Stimulated activated CD4-positive, alpha-beta T cell treated with anti-CD3 and anti-CD28 coated beads, Interleukin-2, amount 100 ng/mL, for 24 hours (primary cell): ENCODE results near the gene CLIP1.
A peak's percentile ranks its signal among the peaks of the same experiment; 100 is the strongest.
"Not testable (repeated sequence)": the region's sequence is repeated elsewhere in the genome, so short reads cannot be mapped to it uniquely, and the experiment has no call there.

Experiments
- DNase-seq, 2 donors: peaks; one replicate each; pipeline ENCODE4 v3.0.0-alpha.2; 2020

The CLIP1 gene

GRCh38 chr12:122429043-122429442 lies 6.6 kb upstream of the CLIP1 start:
- not testable (repeated sequence) for DNase-seq

DNA sequence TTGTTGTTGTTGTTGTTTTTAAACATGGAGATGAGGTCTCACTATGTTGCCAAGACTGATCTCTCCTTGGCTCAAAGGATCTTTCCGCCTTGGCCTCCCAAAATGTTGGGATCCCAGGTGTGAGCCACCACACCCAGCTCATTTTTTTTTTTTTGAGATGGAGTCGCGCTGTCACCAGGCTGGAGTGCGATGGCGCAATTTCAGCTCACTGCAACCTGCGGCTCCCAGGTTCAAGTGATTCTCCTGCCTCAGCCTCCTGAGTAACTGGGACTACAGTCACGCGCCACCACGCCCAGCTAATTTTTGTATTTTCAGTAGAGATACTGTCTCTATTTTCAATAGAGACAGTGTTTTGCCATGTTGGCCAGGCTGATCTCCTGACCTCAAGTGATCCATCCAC lies 4.9 kb upstream of the CLIP1 start:
- no peak for DNase-seq

DNA sequence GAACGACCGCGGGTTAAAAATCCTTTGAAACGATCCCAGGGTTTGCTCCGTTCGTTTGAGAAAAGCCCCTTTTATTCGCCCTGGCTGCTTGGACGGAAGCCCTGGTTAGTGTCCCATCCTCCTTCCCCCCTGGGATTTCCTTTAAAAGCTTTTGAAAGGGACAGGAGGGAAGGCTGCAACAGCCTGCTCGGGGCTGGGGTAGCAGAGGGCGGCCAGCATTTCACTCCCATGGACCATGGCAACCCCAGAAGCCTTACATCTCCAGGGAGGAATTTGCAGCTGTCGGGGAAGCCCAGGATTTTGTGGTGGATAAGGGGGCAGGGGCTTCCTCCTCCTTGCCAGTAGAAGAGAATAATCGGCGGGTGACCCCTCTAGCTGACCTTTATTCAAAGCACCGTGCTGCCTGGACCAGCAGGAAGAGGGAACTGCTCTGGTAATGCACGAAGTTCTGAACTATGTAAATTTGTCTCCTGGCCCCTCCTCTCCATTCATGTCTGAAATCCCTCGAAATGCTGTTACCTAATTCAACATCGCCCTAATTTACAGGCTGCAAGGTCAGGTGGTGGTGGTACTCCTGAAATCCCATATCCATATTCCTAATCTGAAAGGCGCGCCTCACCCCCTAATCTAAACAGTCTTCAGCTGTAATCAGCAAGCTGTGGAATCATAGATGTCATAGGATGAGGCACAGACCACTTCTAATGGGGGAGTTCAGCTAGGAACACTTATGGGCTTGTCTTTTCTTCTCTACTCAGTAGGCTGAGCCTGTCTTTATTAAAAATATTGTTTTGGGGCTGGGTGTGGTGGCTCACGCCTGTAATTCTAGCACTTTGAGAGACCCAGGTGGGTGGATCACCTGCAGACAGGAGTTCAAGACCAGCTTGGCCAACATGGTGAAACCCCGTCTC lies 1.0 kb upstream of the CLIP1 start:
- no peak for DNase-seq

DNA sequence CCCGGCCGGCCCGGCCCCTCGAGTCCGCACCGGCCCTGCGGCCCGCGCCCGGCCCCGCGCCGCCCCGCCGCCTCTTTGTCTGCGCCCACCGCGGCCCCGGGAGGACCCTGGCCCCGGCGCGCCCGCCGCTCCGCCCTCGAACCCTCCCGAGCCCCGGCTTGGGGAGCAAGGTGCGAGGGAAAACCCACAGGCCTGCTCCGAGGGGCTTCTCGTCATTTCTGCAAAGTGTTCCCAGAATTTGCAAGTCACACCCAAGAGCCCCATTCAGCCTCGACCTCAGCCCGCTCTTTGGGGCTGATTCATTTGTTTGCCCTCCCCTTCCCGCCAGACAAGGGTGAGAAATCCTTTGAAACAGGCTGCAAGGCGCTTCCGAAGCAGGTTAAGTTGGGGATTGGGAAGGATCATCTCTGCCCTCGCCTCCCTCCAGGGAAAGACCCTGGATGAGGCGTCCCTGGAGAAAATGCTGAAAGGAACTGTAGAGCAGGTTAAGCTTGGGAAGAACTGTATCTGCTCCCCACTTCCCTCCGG lies 325 bp upstream of the CLIP1 start:
- peak; percentile 52 to 60 for DNase-seq

GRCh38 chr12:122421187-122421820 lies 1.2 kb downstream of the CLIP1 start:
- DNase-seq: peak in 1 of 2 donors; percentile 39

- no peak for DNase-seq
These were observed 1.9 kb downstream of the CLIP1 start for GRCh38 chr12:122420471-122421162.

- DNase-seq: not testable (repeated sequence)
These were observed 3.4 kb downstream of the CLIP1 start for GRCh38 chr12:122419094-122419493.

DNA sequence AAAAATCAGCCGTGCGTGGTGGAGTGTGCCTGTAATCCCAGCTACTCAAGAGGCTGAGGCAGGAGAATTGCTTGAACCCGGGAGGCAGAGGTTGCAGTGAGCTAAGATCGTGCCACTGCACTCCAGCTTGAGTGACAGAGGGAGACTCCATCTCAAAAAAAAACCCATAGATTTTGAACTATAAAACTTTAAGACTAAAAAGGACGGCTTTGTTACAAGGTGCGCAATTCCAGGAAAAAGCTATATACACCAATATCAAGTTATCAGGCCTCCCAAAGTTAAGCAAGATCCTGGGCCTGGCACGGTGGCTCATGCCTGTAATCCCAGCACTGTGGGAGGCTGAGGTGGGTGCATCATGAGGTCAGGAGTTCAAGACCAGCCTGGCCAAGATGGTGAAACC lies 6.8 kb downstream of the CLIP1 start:
- not testable (repeated sequence) for DNase-seq

GRCh38 chr12:122413516-122414404 lies 8.7 kb downstream of the CLIP1 start:
- DNase-seq: no peak

GRCh38 chr12:122412851-122413433 lies 9.5 kb downstream of the CLIP1 start:
- DNase-seq: no peak

GRCh38 chr12:122411537-122411936 lies 10.9 kb downstream of the CLIP1 start:
- DNase-seq: no peak

- DNase-seq: no peak
These were observed 15.3 kb downstream of the CLIP1 start for GRCh38 chr12:122407208-122407607.

- DNase-seq: no peak
These were observed 15.7 kb downstream of the CLIP1 start for GRCh38 chr12:122406701-122407164.

DNA sequence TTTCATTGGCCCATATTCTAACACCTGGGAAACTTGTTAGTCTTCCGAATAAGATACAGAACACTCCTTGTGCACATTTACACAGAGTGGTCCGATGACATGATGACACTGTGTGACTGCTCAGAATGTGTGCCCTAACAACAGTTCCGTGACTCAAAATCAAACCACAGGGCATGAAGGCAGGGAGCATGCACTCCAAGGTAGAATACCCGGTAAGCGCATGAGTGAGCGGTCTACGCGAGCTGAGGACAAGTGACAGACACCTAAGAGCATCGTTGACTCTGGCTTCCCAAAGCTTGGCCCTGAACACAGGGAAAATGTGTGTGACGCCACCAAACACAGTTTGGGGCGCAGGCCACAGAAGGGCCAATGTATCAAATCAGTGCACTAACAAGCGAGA lies 18.6 kb downstream of the CLIP1 start:
- no peak for DNase-seq

DNA sequence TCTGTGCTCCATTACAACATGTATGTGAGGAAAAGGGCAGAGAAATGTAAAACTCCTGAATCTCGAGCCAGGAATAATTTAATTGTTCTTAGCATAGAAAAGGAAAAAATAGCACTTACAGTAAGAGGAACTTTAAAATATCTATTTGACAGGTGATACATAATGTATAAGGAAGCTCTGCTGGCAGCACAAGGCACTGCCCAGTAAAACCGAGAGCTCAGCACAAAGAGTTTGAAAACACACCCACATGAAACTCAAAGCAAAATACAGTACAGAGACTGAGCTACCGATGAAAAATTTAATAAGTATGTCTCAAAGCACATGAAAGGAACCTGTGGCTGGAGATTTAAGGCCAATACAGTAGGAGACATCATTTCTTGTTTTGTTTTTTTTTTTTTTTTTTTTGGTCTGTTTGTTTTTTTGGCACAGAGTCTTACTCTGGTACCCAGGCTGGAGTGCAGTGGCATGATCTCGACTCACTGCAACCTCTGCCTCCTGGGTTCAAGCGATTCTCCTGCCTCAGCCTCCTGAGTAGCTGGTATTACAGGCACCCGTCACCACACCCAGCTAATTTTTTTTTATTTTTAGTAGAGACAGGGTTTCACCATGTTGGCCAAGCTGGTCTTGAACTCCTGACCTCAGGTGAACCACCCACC lies 19.2 kb downstream of the CLIP1 start:
- no peak for DNase-seq

DNA sequence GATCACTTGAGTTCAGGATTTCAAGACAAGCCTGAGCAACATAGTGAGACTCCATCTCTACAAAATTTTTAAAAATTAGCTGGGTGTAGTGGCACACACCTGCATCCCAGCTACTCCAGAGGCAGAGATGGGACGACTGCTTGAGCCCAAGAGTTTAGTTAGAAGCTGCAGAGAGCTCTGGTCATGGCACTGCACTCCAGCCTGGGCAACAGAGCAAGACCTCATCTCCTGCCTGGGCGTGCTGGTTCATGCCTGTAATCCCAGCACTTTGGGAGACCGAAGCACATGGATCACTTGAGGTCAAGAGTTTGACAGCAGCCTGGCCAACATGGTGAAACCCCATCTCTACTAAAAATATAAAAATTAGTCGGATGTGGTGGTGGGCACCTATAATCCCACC lies 20.2 kb downstream of the CLIP1 start:
- no peak for DNase-seq

DNA sequence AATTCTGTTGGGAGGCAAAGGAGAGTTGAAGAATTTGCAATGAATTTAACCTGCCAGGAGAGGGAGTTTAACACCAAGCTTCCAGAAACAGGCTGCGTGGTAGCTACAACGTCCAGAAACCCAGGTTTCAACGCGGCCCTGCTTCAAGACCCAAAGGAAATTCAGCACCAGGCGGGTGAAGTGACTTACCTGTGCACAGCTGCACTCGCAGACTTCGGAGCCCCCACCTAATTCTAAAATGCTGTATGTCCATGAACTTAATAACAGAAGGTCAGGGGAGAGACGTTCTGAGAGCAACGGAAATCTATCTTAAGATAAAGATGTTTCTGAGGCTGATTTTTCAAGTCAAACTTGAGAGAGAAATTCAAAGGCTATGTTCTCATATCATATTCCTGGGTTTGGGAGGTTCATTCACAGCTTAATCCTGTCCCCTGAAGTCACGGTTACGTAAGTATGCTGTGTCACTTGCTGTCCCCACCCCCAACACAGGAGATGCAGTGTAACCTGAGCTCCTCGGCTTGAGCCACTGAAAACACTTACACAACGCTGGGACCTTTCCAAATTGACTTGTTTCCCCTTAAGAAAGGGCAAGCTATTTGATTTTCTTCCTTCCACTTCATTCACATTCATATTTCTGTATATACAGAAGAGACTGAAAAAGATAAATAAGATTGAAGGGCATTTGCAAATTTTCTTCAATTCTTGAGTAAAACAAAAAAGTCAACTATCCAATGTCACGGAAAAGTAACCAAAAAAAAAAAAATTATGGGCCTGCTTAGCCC lies 22.7 kb downstream of the CLIP1 start:
- DNase-seq: peak; percentile 44 to 50

DNA sequence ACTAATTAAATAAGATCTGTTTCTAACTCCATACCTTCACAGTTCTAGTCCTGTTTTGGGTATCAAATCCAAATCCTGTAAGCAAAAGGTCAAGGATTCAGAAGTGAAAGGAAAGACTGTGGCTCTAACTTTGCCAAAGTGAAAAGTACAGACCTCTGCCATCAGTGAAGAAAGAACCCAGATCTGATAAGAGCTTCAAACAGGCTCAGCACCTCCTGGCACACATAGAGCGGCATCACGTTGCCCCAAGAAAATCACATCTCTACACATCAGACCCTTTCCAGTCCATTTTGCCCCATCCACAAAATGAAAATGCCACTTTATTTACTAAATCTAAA lies 23.2 kb downstream of the CLIP1 start:
- no peak for DNase-seq

DNA sequence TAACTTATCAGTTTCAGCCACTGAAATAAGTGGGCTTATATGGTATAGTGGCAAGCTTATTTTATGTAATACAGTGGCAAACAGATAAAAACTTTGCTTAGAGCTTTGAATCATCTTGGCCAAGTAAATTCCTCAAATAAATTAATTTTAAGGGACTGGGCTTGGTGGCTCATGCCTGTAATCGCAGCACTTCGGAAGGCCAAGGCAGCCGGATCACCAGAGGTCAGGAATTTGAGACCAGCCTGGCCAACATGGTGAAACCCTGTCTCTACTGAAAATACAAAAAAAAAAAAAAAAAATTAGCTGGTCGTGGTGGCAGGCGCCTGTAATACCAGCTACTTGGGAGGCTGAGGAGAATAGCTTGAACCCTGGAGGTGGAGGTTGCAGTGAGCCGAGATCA lies 24.5 kb downstream of the CLIP1 start:
- DNase-seq: not testable (repeated sequence)

DNA sequence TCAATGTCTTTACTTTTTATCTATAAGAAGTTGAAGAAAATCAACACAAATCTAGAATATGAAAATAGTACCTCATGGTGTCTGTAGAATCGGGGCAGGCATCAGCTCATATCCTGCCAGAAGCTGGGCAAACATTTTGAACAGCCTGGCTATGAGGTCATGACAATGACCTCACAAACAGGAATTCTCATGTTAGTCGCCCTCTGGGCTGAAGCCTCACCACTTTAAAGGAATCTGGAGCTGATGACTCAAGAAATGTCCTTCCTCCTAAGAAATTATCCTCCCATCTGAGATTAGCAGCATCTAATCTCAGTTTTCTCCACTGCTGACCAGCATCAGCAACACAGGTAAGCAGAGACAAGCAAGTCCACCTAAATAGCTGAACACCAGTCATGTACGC lies 27.1 kb downstream of the CLIP1 start:
- DNase-seq: no peak
